K562 (cell line): Measurements from ENCODE around the gene LPCAT3. TPM values are rescaled to one million over a fixed set of nuclear protein-coding genes. Genes with fewer than 3 reads are reported as not detected.

Experiments used
- E2F3 ChIP-seq: fragments of 250-450 bp; sonication (Bioruptor Pico); IDR thresholded peaks from 2 replicates; pipeline ENCODE4 v1.4.0; 2020; ENCODE audit warnings: mild to moderate bottlenecking
- ILF3 ChIP-seq: fragments of 450-650 bp; IDR thresholded peaks from 2 replicates; pipeline ENCODE4 v1.6.1; 2018; ENCODE audit warnings: antibody characterized with exemption, mild to moderate bottlenecking, moderate library complexity, borderline replicate concordance
- NR2C1 ChIP-seq, 2 experiments: fragments of 450-650 bp; IDR thresholded peaks; 2 replicates each; pipeline ENCODE4 v1.6.1; 2017; ENCODE audit warnings: mild to moderate bottlenecking in 2 of 2, antibody characterized with exemption in 1 of 2, inconsistent platforms in 1 of 2, missing compliant biosample characterization in 1 of 2, missing genetic modification characterization in 1 of 2
- NR4A1 ChIP-seq, 2 experiments: fragments of 250-450 bp in 1 of 2; fragments of 450-650 bp in 1 of 2; sonication (Bioruptor Pico) in 1 of 2; IDR thresholded peaks; 2 replicates each; pipeline versions ENCODE4 v1.4.0 to v1.6.1; 2016 to 2020; ENCODE audit warnings: mild to moderate bottlenecking in 2 of 2, missing compliant biosample characterization in 1 of 2, missing genetic modification characterization in 1 of 2, moderate library complexity in 1 of 2
- POLR2G ChIP-seq: fragments of 200-400 bp; formaldehyde crosslinking; IDR thresholded peaks from 2 replicates; pipeline ENCODE4 v1.6.1; 2017; ENCODE audit warnings: low read depth, mild to moderate bottlenecking, antibody characterized with exemption, low read length, moderate library complexity
- RBFOX2 ChIP-seq: fragments of 200-400 bp; formaldehyde crosslinking; IDR thresholded peaks from 2 replicates; pipeline ENCODE4 v1.6.1; 2017; ENCODE audit warnings: low read depth, mild to moderate bottlenecking, low read length, moderate library complexity
- SMAD4 ChIP-seq: fragments of 250-450 bp; sonication (Bioruptor Pico); conservative IDR thresholded peaks from 2 replicates; pipeline ENCODE4 v1.8.0; 2021; ENCODE audit warnings: inconsistent platforms, mild to moderate bottlenecking, moderate library complexity
- SMC3 ChIP-seq: conservative IDR thresholded peaks from 2 replicates; pipeline ENCODE4 v1.6.1; 2011; ENCODE audit warnings: low read depth, low read length, improper control_type of control experiment; ENCODE audit not compliant: insufficient read depth
- TAF7 ChIP-seq: fragments of 450-650 bp; IDR thresholded peaks from 2 replicates; pipeline ENCODE4 v1.6.1; 2016; ENCODE audit warnings: missing genetic modification characterization, missing compliant biosample characterization
- ZBTB7A ChIP-seq: IDR thresholded peaks from 2 replicates; pipeline ENCODE4 v1.6.1; 2011; ENCODE audit warnings: low read depth, mild to moderate bottlenecking, low read length, moderate library complexity, borderline replicate concordance; ENCODE audit not compliant: control insufficient read depth
- ZFP1 ChIP-seq: fragments of 450-650 bp; formaldehyde crosslinking; IDR thresholded peaks from 2 replicates; pipeline ENCODE4 v1.4.0; 2020; ENCODE audit warnings: mild to moderate bottlenecking, mixed read lengths
- ZNF212 ChIP-seq: fragments of 450-650 bp; formaldehyde crosslinking; IDR thresholded peaks from 2 replicates; pipeline ENCODE4 v1.4.0; 2020; ENCODE audit warnings: mild to moderate bottlenecking
- ZNF311 ChIP-seq: fragments of 250-450 bp; sonication (Bioruptor Pico); IDR thresholded peaks from 2 replicates; pipeline ENCODE4 v1.4.0; 2020; ENCODE audit warnings: mild to moderate bottlenecking, moderate library complexity
- ZNF583 ChIP-seq: fragments of 250-450 bp; sonication (Bioruptor Pico); IDR thresholded peaks from 2 replicates; pipeline ENCODE4 v1.4.0; 2020
- ZNF644 ChIP-seq: fragments of 200-800 bp; sonication (Bioruptor generic); IDR thresholded peaks from 2 replicates; pipeline ENCODE4 v1.6.1; 2016; ENCODE audit warnings: low read depth, missing genetic modification characterization, missing compliant biosample characterization
- polyA plus RNA-seq, 8 experiments: library from polyadenylated mRNA; depleted of rRNA in 4 of 8; stranded (reverse) in 5 of 8; unstranded in 3 of 8; fragments of >200 nt; fragmentation: Nextera tagmentation in 2 of 8; fragmentation: Illumina TruSeq in 1 of 8; extraction: Ambion mirVana in 2 of 8; extraction: Trizol in 1 of 8; gene quantifications; 2 replicates each; pipeline versions ENCODE4 v1.2.1 to v1.2.3, GENCODE V29; 2011 to 2014; ENCODE audit warnings: inconsistent platforms in 1 of 8, missing spikeins in 1 of 8
- total RNA-seq, 7 experiments: library from RNA; depleted of rRNA in 6 of 7; stranded (reverse); fragments of >200 nt in 6 of 7; fragmentation: Illumina TruSeq in 2 of 7; extraction: Trizol in 2 of 7; gene quantifications; 2 replicates each; pipeline versions ENCODE4 v1.2.1 to v1.2.3, GENCODE V29; 2011 to 2021; ENCODE audit warnings: low replicate concordance in 1 of 7
- TF ChIP-seq, protein P1 (sequence below), 3 experiments: fragments of 200-800 bp in 1 of 3; sonication (Bioruptor generic) in 1 of 3; sonication (generic) in 1 of 3; formaldehyde crosslinking in 1 of 3; IDR thresholded peaks; 2 replicates each; pipeline versions ENCODE4 v1.6.1 to v1.8.0; 2016 to 2022; ENCODE audit warnings: mild to moderate bottlenecking in 2 of 3, missing compliant biosample characterization in 2 of 3, missing genetic modification characterization in 2 of 3, missing genetic modification reagents in 1 of 3
- TF ChIP-seq, protein P2 (sequence below): fragments of 450-650 bp; conservative IDR thresholded peaks from 2 replicates; pipeline ENCODE4 v1.6.1; 2016; ENCODE audit warnings: missing genetic modification characterization, low read depth, mild to moderate bottlenecking, missing compliant biosample characterization, moderate library complexity
- TF ChIP-seq, protein P3 (sequence below): fragments of 250-450 bp; sonication (Bioruptor Pico); IDR thresholded peaks from 2 replicates; pipeline ENCODE4 v1.5.0; 2021
- TF ChIP-seq, protein P4 (sequence below): fragments of 200-800 bp; sonication (Bioruptor generic); IDR thresholded peaks from 2 replicates; pipeline ENCODE4 v1.6.1; 2017; ENCODE audit warnings: missing genetic modification characterization, missing compliant biosample characterization
- TF ChIP-seq, protein P5 (sequence below): fragments of 450-650 bp; formaldehyde crosslinking; IDR thresholded peaks from 2 replicates; pipeline ENCODE4 v1.4.0; 2020; ENCODE audit warnings: mild to moderate bottlenecking, moderate library complexity

Gene LPCAT3
- total and polyA plus RNA-seq, 9 of the 15 experiments (the other 6 are each of a cell fraction or from before 2014, with no cell fraction given) = 4.9 to 52.5 (median 25.3) TPM

DNA sequence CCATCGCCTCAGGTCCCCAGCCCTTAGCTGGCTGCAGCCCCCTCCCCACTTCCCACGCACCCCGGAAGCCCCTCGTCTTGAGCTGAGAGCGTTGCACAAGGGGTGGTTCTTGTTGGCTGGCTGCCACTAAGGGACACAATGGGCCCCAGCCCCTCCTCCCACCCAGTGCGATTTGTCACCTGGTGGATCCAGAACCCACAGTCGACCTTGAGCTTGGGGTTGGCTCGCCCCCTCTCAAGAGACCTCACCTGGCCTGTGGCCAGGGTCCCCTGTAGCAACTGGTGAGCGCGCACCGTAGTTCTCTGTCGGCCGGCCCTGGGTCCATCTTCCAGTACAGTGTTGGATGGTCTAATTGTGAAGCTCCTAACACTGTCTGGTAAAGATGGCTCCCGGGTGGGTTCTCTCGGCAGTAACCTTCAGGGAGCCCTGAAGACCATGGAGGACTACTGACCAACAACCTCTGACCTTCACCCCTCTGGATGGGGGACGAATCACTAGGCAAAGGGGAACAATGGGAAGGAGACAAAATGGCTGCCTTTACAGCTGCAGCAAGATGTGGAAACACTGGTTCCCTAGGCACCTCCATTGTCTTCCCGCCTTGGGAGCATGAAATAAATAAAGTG lies 54.4 kb downstream of the LPCAT3 start (continued):
- TF ChIP-seq, protein P1, sequence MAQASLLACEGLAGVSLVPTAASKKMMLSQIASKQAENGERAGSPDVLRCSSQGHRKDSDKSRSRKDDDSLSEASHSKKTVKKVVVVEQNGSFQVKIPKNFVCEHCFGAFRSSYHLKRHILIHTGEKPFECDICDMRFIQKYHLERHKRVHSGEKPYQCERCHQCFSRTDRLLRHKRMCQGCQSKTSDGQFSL (CRISPR knock-in tag; IDR thresholded peaks at IDR 0.05) = no peak
- TF ChIP-seq, protein P1 (tag; IDR thresholded peaks at IDR 0.05) = peak in 1 of 2 experiments; percentile 53; a peak in 1 of 4 replicates
- TF ChIP-seq ZBTB7A = peak; percentile 35; the same call in 1 of the 2 replicates
- peak; percentile 79; the same call in 1 of the 2 replicates for TF ChIP-seq ZNF583
- no peak for TF ChIP-seq NR2C1 (IDR thresholded peaks at IDR 0.05)
- peak; percentile 67 for TF ChIP-seq NR2C1 (tag; IDR thresholded peaks at IDR 0.05)
- TF ChIP-seq, protein P2, sequence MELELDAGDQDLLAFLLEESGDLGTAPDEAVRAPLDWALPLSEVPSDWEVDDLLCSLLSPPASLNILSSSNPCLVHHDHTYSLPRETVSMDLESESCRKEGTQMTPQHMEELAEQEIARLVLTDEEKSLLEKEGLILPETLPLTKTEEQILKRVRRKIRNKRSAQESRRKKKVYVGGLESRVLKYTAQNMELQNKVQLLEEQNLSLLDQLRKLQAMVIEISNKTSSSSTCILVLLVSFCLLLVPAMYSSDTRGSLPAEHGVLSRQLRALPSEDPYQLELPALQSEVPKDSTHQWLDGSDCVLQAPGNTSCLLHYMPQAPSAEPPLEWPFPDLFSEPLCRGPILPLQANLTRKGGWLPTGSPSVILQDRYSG (tag) = peak; percentile 75; the same call in 1 of the 2 replicates
- peak; percentile 47; the same call in 1 of the 2 replicates for TF ChIP-seq TAF7
- TF ChIP-seq, protein P3, sequence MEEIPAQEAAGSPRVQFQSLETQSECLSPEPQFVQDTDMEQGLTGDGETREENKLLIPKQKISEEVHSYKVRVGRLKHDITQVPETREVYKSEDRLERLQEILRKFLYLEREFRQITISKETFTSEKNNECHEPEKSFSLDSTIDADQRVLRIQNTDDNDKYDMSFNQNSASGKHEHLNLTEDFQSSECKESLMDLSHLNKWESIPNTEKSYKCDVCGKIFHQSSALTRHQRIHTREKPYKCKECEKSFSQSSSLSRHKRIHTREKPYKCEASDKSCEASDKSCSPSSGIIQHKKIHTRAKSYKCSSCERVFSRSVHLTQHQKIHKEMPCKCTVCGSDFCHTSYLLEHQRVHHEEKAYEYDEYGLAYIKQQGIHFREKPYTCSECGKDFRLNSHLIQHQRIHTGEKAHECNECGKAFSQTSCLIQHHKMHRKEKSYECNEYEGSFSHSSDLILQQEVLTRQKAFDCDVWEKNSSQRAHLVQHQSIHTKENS = no peak
- TF ChIP-seq ILF3 = no peak
- no peak for TF ChIP-seq ZNF212 (CRISPR knock-in tag)
- TF ChIP-seq, protein P4, sequence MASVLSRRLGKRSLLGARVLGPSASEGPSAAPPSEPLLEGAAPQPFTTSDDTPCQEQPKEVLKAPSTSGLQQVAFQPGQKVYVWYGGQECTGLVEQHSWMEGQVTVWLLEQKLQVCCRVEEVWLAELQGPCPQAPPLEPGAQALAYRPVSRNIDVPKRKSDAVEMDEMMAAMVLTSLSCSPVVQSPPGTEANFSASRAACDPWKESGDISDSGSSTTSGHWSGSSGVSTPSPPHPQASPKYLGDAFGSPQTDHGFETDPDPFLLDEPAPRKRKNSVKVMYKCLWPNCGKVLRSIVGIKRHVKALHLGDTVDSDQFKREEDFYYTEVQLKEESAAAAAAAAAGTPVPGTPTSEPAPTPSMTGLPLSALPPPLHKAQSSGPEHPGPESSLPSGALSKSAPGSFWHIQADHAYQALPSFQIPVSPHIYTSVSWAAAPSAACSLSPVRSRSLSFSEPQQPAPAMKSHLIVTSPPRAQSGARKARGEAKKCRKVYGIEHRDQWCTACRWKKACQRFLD (CRISPR knock-in tag) = peak; percentile 56; the same call in 1 of the 2 replicates
- no peak for TF ChIP-seq SMC3
- TF ChIP-seq POLR2G = peak; percentile 63; the same call in 1 of the 2 replicates
- TF ChIP-seq E2F3 (CRISPR knock-in tag) = no peak; the same call in 1 of the 2 replicates
- TF ChIP-seq ZNF644 (tag) = peak; percentile 63; the same call in 1 of the 2 replicates
- TF ChIP-seq ZFP1 (CRISPR knock-in tag) = no peak
- peak; percentile 69 for TF ChIP-seq ZNF311
- peak; percentile 54 for TF ChIP-seq RBFOX2
- no peak for TF ChIP-seq NR4A1 (CRISPR knock-in tag; IDR thresholded peaks at IDR 0.05)
- TF ChIP-seq NR4A1 (tag; IDR thresholded peaks at IDR 0.05) = peak; percentile 94
- TF ChIP-seq, protein P5, sequence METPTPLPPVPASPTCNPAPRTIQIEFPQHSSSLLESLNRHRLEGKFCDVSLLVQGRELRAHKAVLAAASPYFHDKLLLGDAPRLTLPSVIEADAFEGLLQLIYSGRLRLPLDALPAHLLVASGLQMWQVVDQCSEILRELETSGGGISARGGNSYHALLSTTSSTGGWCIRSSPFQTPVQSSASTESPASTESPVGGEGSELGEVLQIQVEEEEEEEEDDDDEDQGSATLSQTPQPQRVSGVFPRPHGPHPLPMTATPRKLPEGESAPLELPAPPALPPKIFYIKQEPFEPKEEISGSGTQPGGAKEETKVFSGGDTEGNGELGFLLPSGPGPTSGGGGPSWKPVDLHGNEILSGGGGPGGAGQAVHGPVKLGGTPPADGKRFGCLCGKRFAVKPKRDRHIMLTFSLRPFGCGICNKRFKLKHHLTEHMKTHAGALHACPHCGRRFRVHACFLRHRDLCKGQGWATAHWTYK (CRISPR knock-in tag) = peak; percentile 56; the same call in 1 of the 2 replicates
- peak; percentile 23; the same call in 1 of the 2 replicates for TF ChIP-seq SMAD4
